Pancreas (tissue), 10 donors: ENCODE measurements around the gene B4GALT2. TPM values are rescaled to one million over a fixed set of nuclear protein-coding genes. Genes with fewer than 3 reads are reported as not detected.
A peak's percentile ranks its signal among the peaks of the same experiment; 100 is the strongest.

Experiments
- ATAC-seq, 4 donors: fragments of 200-7000 bp; cut with Tn5 transposase; one replicate each; pipeline versions ENCODE4 v1.8.0 to v1.9.1; 2020; ENCODE audit warnings: mild to moderate bottlenecking in 4 of 4, moderate library complexity in 4 of 4
- DNase-seq, 6 donors: peaks; one replicate each; pipeline ENCODE4 v3.0.0-alpha.2; 2020
- FAIRE-seq: peaks from 2 replicates; lab custom pipeline; 2012; peaks lifted over from hg19 to GRCh38; lab: Jason Lieb, UNC
- H3K27ac ChIP-seq, 4 donors: fragments of 200-600 bp; sonication (generic); 1 replicate in 3 of 4; 2 replicates in 1 of 4; pipeline versions ENCODE4 v1.5.0 to v1.8.0; 2020
- H3K27me3 ChIP-seq, 4 donors: fragments of 200-600 bp; one replicate each; pipeline ENCODE4 v1.8.0; 2021
- H3K36me3 ChIP-seq, 3 donors: fragments of 200-600 bp; sonication (generic) in 1 of 3; one replicate each; pipeline versions ENCODE4 v1.5.0 to v1.8.0; 2020 to 2021
- H3K4me1 ChIP-seq, 3 donors: fragments of 200-600 bp; one replicate each; pipeline ENCODE4 v1.8.0; 2021
- H3K4me3 ChIP-seq, 4 donors: fragments of 200-600 bp; sonication (generic) in 2 of 4; one replicate each; pipeline versions ENCODE4 v1.5.0 to v1.8.0; 2020 to 2021
- H3K9me3 ChIP-seq, 4 donors: fragments of 200-600 bp; one replicate each; pipeline ENCODE4 v1.8.0; 2021
- WGBS, 2 donors: extraction: QIAGEN DNeasy Blood & Tissue Kit; methylation state at CpG; one replicate each; pipeline ENCODE4 v1.1.7; 2013; 5-methylcytosine and 5-hydroxymethylcytosine counted together
- intact Hi-C, 3 donors: fragments of 100-400 bp; cut with DNase I; formaldehyde crosslinking; loops; one replicate each; pipeline versions ENCODE4 v1.11.1 to v1.14.2; 2022
- polyA plus RNA-seq, 2 donors: library from polyadenylated mRNA; stranded (reverse); fragments of 200-250 nt; gene quantifications; one replicate each; pipeline ENCODE4 v1.2.3, GENCODE V29; 2013
- total RNA-seq, 6 donors: library from RNA; stranded (reverse); fragmentation: NEBNext Ultra II Directional in 4 of 6; extraction: Animal tissue kit (Norgen Biotek cat#: 25700) in 4 of 6; gene quantifications; one replicate each; pipeline versions ENCODE4 v1.2.1 to v1.2.4, GENCODE V29; 2021 to 2023
- TF ChIP-seq, protein P1 (sequence below), 4 donors: fragments of 200-600 bp; sonication (generic) in 3 of 4; IDR thresholded peaks; one replicate each; pipeline versions ENCODE4 v1.5.0 to v1.8.0; 2021; ENCODE audit warnings: antibody characterized with exemption in 4 of 4
- donor health status: healthy with polysubstance abuse.
- donor health status: DM: no; HTN: no; CAD: no; lungs with moderate emphysema.
- donor health status: DM: no; HTN: no; CAD: no.
- donor health status: control.
- donor health status: control.
- donor health status: Bipolar disorder and iron deficiency.
- donor health status: DM: yes; HTN: yes; CAD: no.
- donor health status: DM: no; HTN: no; CAD: no.
- donor health status: DM: no; HTN: no; CAD: no.
- donor health status: DM: yes; HTN: yes; CAD: no.

Gene B4GALT2
- total and polyA plus RNA-seq, 8 donors = 16.7 to 36.7 (median 27.6) TPM

GRCh38 chr1:43987159-43987902 is 8.3 kb downstream of the B4GALT2 start:
- no peaks in the 10 kb centered on the region for H3K27me3 ChIP-seq
- peaks cover 0 to 9% (median 5%) of the 10 kb centered on the region in 3 donors for H3K4me1 ChIP-seq
- DNase-seq (no peak), FAIRE-seq (no peak), ATAC-seq (no peak)
- 73% methylated on average over 6 of the region's 6 CpGs for WGBS, 2 donors
- intact Hi-C loops = no loop called here
- TF ChIP-seq, protein P1, sequence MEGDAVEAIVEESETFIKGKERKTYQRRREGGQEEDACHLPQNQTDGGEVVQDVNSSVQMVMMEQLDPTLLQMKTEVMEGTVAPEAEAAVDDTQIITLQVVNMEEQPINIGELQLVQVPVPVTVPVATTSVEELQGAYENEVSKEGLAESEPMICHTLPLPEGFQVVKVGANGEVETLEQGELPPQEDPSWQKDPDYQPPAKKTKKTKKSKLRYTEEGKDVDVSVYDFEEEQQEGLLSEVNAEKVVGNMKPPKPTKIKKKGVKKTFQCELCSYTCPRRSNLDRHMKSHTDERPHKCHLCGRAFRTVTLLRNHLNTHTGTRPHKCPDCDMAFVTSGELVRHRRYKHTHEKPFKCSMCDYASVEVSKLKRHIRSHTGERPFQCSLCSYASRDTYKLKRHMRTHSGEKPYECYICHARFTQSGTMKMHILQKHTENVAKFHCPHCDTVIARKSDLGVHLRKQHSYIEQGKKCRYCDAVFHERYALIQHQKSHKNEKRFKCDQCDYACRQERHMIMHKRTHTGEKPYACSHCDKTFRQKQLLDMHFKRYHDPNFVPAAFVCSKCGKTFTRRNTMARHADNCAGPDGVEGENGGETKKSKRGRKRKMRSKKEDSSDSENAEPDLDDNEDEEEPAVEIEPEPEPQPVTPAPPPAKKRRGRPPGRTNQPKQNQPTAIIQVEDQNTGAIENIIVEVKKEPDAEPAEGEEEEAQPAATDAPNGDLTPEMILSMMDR (IDR thresholded peaks at IDR 0.05) = no peak
- H3K27ac ChIP-seq = no peak overlapping the region
- H3K4me3 ChIP-seq = no peak overlapping the region
- no peaks in the 10 kb centered on the region for H3K36me3 ChIP-seq
- H3K9me3 ChIP-seq = no peaks in the 10 kb centered on the region

- Histone ChIP-seq H3K9me3 (no peaks in the 10 kb centered on the region), H3K27me3 (no peaks in the 10 kb centered on the region), H3K4me1 (peaks cover 0 to 12% (median 5%) of the 10 kb centered on the region in 3 donors), H3K4me3 (peak overlapping the region in 3 of 4 donors; percentile 57 to 87 (median 63)), H3K27ac (peak overlapping the region; percentile 73 to 89 (median 84)), H3K36me3 (no peaks in the 10 kb centered on the region)
- 61 to 65% methylated on average over 19 of the region's 19 CpGs for WGBS, 2 donors
- TF ChIP-seq, protein P1 (IDR thresholded peaks at IDR 0.05) = no peak
- ATAC-seq = peak in 1 of 4 donors; percentile 1
- FAIRE-seq = no peak
- DNase-seq = peak in 2 of 6 donors; percentile 53 to 74
- intact Hi-C loops = no loop called here
Observed at GRCh38 chr1:43990271-43991199, 11.5 kb downstream of the B4GALT2 start.

DNA sequence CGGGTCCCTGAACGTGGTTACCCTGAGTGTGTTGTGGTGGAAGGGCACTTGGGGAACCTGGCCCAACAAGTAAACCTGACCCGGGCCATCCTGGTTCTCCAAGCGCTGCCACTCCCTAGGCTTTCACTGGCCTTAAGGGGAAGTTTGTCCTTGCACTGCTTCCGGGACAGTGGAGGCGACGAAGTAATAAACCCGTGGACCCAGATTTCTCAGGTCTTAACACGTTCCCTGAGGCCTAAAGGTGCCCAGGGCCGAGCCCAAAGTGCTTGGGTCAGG is 12.1 kb downstream of the B4GALT2 start:
- WGBS, 2 donors = 0 to 1% methylated on average over 10 of the region's 10 CpGs
- no peak for DNase-seq
- no peaks in the 10 kb centered on the region for H3K27me3 ChIP-seq
- H3K36me3 ChIP-seq = no peaks in the 10 kb centered on the region
- no peaks in the 10 kb centered on the region for H3K9me3 ChIP-seq
- H3K4me3 ChIP-seq = peak overlapping the region; percentile 57 to 87 (median 64)
- TF ChIP-seq, protein P1 (IDR thresholded peaks at IDR 0.05) = no peak
- no peak for FAIRE-seq
- peak overlapping the region; percentile 73 to 89 (median 84) for H3K27ac ChIP-seq
- intact Hi-C loops = no loop called here
- peak in 1 of 4 donors; percentile 34 for ATAC-seq
- H3K4me1 ChIP-seq = peaks cover 0 to 12% (median 5%) of the 10 kb centered on the region in 3 donors

GRCh38 chr1:43991476-43992231 is 12.6 kb downstream of the B4GALT2 start, which contains the start of gene CCDC24:
Gene CCDC24, plus strand, starts transcription at chr1:43991599. Its CDS starts 280 bp downstream, at chr1:43991879.
- Histone ChIP-seq H3K4me1 (peaks cover 0 to 12% (median 5%) of the 10 kb centered on the region in 3 donors), H3K27me3 (no peaks in the 10 kb centered on the region), H3K27ac (peak within 1 kb of the TSS; percentile 73 to 89 (median 84)), H3K4me3 (peak within 1 kb of the TSS; percentile 57 to 87 (median 64)), H3K9me3 (no peaks in the 10 kb centered on the region), H3K36me3 (no peaks in the 10 kb centered on the region)
- FAIRE-seq = no peak
- 0 to 1% methylated on average over 42 to 66 of the region's 66 CpGs for WGBS, 2 donors
- TF ChIP-seq, protein P1 (IDR thresholded peaks at IDR 0.05) = no peak
- intact Hi-C loops = no loop called here
- DNase-seq = peak; percentile 83 to 94 (median 90)
- peak; percentile 85 to 91 (median 88) for ATAC-seq
